Measurements from ENCODE around the gene TMEM18. TPM values are rescaled to one million over a fixed set of nuclear protein-coding genes. Genes with fewer than 3 reads are reported as not detected.

The TMEM18 gene
- total RNA-seq, 1 donor from 2014 or later: 29.5 TPM

DNA sequence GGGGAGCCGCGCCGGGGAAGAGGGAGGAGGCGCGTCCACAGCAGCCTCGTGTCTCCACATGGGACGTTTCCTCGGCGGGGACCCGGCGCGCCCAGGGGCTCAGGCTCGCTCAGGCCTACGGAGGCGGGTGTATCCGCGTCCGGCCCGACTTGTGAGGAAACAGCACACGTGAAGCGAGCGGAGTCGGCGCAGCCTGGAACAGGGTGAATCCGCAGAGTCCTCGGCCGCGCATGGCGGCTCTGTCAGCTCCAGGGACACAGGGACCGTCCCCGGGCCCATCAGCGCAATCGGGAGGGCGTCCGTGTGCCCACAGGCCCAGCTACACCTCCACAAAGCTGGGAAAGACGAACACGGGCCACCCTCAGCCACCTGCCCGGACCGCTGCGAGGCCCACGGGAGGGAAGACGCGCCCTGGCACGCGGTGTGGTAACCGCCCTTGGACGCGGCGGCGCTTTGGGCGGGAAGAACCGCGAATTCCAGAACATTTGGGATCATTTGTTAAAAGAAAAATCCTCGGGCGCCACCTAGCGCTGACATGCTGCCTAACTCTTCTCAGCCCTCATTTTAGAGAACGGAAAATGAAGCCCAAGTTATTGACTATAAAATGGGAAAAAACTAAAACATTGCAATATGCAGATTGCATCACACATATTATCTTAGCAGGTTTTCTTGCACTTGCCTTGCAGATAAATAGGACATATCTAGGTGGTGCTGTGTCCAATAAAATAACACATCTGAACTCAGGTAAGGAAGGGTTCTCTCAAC lies 40.4 kb downstream of the TMEM18 start:
- intact Hi-C loops (cut with micrococcal nuclease): loop anchor here (1.0 to 10.0 kb wide), 3 partner anchors 52 to 391 kb away; no protein-coding TSS in a partner anchor

DNA sequence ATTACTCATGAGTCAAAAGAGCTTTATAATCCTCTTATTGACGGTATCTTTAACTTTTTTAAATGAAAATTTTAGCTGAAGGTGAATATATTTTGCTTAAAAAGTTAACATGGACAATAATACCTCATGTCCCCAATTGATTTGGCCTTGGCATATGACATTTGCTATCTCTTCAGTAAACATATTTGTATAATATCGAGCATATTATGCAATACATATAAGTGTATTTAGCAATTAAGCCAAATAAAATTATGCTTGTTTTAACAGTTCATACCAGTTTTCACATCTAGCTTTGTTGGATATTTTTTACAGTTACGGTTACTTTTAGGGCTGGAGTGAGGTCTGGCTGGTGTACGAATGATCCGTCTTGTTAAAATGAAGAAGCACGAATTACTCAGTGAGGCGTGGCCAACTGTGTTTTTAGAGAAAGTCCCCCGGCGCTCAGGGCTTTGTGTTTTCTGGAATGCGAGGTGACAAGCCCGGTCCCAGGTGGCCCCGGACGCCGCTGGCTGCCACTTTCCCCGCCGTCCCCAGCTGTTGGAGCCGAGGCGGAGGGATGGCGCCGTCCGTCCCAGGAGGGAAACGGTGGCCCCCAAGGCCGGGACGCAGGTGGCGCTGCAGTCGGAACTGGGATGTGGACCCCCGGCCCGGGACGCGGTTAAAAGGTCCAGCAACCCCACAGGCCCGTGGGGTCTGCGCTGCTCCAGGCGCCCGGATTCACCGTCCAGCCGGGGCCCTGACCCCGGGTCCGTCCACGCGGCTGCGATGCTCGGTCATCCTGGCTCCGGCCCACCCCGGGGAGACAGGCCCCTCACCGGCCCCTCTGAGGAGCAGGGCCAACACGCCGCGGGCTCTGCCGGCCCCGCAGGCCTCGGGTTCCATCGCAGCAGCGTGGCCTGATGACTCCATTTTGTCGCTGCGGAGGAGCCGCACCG lies 41.3 kb downstream of the TMEM18 start:
- intact Hi-C loops (cut with micrococcal nuclease): loop anchor here (1.0 to 10.0 kb wide), 2 partner anchors 51 to 107 kb away; no protein-coding TSS in a partner anchor

DNA sequence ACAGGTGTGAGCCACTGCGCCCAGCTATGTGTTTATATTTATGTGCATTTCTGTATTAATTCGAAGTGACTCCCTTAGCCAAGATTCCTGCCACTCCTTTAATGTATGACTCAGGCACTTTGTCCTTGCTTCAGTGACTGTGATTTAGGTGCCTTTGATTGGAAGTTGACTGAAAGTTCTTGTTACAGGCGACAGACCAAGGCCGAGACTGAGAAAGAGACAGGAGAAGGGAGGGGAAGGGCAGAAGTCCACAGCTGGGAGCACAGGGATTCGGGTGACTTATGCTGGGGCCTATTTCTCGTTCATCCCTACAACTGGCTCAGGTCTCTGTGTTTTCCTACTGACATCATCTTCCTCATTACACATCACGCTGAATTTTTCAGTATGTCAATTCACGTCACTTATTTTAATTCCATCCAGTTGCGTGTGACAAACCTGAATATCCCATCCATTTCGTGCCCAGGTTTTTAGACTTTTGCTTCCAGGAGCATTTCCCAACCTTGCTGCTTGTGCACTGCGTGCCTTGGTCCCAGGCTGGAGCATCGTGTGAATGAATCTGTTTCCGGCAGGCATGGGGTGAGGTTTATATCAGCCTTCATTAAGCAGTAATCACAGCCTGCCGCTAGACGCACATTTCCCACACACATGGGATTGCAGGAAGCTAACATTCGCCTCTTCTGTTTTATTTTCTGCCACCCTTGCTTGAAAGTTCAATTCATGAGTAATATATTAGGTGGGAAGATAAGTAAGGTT lies 42.4 kb downstream of the TMEM18 start:
- intact Hi-C loops (cut with micrococcal nuclease): loop anchor here (10.0 kb wide), 1 partner anchor 50 kb away; no protein-coding TSS in a partner anchor

DNA sequence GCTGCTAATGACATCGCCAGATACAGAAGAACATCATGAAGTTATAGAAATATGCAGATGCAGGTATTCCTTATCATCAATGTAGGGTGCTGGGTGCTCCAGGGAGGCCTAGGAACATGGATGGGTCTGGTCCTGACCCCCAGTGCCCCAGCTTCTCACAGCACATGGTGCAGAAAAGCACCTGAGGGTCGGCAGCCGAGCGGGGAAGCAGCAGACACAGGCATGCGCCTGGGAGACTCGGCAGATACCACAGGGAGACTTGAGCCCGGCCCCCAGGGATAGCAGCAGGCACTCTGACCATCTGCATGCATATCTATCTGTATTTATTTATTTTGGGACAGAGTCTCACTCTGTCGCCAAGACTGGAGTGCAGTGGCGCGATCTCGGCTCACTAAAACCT lies 43.2 kb downstream of the TMEM18 start:
- intact Hi-C loops (cut with micrococcal nuclease): loop anchor here (10.0 kb wide), 1 partner anchor 49 kb away; no protein-coding TSS in a partner anchor

DNA sequence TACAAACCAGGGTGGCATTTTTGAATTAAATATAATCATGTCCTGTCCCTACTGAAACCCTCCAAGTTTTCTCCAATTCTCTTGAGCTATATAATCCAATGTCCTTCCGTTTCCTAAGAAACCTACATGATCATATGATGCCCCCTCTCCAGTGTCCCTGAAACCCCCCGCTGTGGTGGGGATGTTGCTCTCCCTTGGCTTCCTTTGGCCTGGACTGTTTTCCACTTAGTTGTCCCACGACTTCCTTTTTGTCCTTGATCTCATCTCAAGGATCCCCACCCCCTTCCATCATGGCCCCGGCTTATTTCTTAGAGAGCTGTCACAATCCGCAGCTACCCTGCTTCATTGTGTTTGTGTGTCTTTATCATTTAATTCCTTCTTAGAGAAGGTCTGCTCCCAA lies 43.8 kb downstream of the TMEM18 start:
- intact Hi-C loops (cut with micrococcal nuclease): loop anchor here (10.0 kb wide), 1 partner anchor 49 kb away; no protein-coding TSS in a partner anchor

DNA sequence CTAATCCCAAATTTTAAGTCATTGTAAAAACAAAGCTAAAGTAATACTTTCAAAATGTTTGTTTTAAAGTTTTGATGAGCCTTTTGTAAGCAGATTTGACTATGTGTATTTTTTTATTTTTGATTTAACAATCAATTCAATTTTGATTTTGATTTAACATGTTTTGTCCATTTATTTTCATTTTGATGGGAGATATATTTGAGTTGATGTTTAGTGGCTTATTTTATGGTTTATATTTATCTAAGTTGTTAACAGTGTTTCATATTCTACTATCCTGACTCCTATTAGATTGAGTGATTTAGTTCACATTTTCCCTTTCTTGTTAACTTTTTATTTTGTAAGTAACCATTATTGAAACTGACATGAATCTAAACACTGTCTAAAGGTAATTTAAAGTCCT lies 44.7 kb downstream of the TMEM18 start:
- intact Hi-C loops (cut with micrococcal nuclease): loop anchor here (10.0 kb wide), 1 partner anchor 48 kb away; no protein-coding TSS in a partner anchor

DNA sequence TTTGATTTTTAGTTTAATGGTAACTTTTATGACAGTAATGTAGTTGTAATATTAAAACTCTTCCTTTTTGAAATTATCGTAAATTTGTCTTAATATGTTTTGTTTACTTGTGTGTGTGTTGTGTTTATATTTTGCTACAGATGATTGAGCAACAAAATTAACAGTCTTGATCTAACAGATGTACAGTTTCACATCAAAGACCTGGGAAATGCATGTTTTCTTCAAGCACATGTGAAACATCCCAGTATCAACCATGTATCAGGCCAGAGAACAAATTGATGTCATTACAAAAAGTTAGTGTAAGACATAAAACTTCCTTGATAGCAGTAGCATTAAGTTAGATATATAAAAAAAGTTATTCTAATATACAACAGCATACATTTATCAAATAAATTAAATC lies 45.5 kb downstream of the TMEM18 start:
- intact Hi-C loops (cut with micrococcal nuclease): loop anchor here (10.0 kb wide), 1 partner anchor 47 kb away; no protein-coding TSS in a partner anchor

DNA sequence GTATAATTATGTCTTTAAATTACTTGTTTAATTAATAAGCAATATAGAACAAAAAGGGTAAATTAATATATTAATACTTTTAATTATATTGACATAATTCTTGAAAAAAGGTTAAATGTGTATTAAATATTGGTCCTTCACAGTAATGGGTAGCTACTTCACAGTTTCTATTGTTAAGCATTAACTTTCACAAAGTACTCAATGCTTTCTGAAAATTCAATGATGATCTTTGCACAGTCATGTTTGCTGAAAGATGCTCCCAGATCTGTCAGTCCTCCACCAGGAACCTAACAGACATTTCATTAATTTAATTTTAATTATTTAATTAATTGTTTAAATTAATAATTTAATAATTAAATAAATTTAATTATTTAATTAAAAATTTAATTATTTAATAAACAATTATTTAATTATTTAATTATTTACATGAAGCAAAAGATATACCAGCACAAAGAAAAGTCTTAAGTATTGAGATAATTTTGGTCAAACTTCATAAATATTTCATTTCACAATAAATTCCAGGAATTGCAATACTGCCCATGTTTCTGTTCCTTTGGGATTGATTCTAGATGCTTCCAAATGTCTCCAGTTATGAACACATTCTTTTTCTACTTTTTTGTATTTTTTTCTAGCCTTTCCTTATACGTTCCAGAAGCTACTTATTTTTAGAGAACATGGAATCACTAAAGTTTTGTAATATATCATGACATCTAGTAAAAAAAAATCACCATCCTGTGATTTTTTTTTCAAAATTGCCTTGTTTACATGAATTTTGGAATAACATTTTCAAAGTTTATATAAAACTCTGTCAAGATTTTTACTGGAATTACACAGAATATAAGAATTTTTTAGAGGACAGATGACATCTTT lies 46.5 kb downstream of the TMEM18 start:
- intact Hi-C loops (cut with micrococcal nuclease): loop anchor here (10.0 kb wide), 1 partner anchor 46 kb away; no protein-coding TSS in a partner anchor

DNA sequence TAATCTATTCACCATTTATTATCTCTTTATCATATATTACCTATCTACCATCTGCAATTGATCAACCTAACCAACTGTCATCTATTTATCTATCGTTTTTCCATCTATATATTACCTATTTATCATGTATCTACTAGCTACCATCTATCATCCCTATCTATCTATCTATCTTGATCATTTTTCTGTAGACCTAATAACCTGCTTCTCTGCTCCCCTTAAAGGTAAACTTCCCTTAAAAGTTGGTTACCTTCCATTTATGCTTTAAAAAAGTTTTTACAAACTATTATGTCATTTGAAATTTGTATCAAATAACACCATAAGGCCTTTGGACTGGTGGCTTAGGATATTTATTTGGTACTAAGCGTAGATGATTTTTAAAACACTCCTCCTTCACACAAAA lies 47.2 kb downstream of the TMEM18 start:
- intact Hi-C loops (cut with micrococcal nuclease): loop anchor here (10.0 kb wide), 1 partner anchor 45 kb away; no protein-coding TSS in a partner anchor

DNA sequence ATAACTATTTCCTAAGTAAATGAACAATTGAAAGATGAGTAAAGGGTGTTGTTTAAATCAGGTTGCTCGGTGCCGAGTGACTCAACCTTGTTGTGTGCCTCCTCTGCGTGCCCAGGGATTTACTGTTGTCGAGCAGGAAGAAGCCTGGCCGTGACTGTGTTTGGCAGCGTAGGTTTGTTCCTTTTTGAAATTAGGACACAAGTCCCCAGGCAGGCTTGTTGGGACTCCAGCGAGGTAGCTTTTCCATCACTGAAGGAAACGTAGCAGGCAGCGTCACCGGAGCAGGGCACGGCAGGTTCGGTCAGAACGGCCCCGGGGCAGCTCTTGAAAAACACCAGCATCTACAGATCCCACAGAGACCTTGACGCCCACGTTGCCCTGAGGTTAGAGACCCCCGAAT lies 48.6 kb downstream of the TMEM18 start:
- intact Hi-C loops (cut with micrococcal nuclease): no loop called here

DNA sequence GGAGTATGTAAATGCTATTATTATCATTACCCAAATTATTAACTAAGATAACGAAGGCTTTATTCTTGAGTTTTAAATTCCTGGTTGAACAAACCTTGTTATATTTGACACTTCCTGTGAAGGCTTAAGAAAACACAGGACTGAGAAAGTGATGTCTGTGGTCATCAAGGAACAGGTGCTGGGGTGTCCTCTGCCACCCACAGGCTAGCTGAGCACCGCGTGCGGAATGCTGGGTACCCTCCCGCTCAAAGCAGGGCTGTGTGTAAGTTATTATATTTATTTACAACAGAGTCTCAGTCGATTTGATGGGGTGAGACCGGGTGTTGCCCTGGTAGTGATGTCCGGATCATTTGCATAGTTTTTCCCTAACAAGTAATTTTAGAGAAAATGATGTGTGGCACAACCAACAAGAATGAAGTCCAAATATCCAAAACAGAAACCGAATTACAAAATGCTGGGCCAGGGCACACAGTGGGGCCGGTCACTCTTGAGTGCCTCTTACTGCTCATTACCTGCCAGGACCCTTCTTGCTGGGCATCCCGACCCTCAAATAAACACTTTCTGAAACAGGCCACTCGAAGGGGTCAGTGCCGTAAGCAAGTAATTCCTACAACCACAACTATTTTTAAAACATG lies 49.2 kb downstream of the TMEM18 start:
- intact Hi-C loops (cut with micrococcal nuclease): no loop called here

DNA sequence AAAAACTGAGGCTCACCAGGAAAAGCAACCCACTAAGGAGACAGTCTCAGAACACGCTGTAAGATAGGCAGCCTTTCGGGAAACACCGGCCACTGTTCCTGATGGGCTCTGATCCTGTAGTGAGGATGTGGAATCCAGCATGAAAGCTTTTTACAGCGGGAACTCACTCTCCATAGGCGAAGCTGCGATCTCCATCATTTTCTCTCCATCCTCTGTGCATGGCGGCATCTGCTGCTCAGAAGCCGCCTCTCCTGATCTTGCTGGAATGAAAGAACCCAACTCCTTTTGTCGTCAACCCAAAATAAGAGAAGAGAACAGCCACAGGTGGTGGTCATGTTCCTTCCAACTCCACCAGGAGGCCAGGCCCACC lies 49.9 kb downstream of the TMEM18 start:
- intact Hi-C loops (cut with micrococcal nuclease): no loop called here

DNA sequence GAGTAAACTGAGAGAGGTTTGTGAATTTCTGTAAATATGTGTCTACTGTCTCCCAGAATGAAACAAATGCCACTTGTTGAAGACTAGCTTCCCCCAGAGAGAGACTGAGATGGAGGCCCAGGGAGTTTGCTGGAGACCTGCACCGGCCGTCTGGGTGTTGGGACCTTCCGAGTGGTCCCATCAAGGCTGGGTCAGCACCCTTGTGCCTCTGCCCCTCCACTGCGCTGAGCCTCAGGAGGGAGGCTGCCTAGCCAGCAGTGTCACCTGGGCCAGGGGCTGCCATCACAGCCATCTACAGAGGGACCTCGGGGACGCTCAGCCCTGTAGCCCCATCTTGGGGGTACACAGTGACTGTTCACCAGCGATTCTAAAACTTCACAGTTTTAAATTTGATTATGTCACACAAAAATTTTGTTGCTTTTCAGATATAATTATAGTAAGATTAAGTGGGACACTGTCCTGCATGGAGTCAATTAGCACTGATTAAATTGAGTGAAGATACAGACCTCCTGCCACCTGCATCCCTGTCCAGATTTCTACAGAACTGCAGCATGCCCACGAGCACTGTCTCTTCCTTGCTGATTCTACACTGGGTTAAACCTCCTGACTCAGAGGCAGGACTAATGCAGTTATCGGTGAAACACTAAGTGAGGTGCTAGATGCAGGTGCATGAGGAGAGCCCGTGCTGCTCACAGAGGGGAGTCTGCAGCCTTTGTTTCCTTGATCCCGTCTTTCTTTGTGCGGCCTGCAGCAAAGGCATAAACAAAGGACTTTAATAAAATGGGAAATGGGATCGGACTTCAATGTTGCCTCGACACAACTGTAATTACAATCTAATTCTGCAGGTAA lies 50.5 kb downstream of the TMEM18 start:
- intact Hi-C loops (cut with micrococcal nuclease): no loop called here

DNA sequence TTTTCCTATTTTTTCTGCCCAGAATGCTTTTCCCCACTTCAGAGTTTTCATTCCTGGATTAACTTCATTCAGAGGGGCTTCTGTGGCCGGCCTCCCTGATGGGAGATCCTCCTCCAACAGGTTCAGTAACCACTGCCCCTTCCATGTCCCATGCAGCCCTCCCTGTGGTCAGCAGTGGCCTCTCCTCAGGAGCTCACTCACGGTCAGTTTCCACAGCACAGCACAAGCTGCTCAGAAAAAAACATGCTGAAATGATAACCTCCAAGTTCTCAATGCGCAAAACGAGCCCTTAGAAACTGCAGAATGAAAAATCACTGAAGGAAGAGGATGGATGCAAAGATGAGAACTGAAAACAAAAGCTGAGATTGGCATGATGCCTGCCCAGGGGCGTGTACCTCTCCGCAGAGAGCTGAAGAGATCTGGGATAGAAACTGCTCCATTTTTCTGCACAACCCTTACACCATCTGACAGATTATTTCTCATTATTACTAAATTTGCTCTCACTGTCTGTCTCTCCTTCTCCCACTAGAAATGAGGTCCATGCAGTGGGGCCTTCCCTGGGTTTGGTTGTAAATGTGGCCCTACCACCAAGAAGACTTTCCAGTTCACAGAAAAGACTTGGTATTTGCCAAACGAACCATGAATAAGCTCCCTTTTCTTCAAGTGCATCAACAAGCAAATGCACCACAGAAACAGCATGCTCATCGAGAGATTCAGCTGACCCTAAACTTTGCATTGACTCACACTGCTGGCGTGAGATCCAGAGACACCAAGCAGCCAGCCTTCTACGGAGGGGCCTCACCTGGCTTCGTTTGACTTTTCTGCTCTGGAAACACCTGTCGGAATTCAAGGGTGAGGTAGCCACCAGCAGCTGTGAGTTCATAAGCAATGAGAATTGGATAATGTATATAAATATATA lies 51.5 kb downstream of the TMEM18 start:
- intact Hi-C loops (cut with micrococcal nuclease): no loop called here

DNA sequence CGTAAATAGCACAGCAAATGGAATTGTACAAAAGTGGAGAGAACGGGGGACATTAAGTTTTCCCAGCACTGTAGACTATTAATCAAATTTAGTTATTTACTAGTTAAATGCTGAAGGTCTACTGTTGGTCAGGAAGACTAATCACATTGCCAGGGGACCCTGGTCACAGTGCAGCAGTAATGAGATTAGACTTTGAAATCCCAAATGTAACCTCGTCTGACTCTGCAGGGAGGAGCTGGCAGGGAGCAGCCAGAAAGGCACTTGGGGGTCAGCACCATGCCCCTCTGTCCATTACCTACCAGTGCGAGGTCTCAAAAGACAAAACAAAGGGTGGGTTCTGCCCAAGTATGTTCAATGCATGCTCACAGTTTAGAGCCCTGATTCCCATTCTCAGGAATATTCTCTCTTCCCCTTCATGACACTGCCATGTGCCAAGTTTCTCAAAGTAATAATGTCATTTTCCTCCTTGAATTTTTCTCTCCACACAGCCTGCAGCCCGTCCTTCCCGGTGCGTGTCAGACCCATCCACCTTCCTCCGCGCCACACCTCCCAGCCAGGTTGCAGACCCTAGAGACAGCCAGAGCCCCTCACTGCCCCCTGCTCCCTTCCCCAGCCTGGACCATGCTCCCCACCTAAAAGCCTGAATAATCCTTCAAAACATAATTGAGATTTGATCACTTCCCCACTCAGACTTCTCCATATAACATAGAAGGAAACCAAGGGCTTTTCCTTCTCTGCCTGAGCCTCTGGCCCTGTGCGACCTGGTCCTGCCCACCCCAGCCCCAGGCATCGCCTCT lies 52.5 kb downstream of the TMEM18 start:
- intact Hi-C loops (cut with micrococcal nuclease): no loop called here

DNA sequence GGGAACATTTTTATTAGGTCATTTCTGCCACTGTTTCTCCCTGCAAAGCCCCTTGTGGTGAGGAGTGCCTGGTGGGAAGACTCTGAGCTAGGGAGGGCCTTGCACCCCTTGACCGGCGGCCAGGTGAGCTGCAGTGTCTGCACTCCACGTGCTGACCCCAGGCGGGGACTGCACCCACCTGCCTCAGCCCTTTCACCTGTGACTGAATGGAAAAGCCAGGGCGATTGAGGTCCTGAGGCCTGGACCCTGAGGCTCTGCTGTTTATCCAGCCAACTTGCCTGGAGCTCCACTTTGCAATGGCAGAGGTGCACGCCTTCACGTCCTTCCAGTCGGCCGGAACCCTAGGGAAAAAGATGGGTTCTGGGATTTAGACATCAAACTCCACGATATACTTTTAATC lies 53.1 kb downstream of the TMEM18 start:
- intact Hi-C loops (cut with micrococcal nuclease): no loop called here
